Ureter (tissue), 1 donor: ENCODE results near the gene ACR. TPM values are rescaled to one million over a fixed set of nuclear protein-coding genes. Genes with fewer than 3 reads are reported as not detected.

Experiments
- DNase-seq: peaks from one replicate; pipeline ENCODE4 v3.0.0-alpha.2; 2020; ENCODE audit warnings: low spot score
- total RNA-seq: library from RNA; stranded (reverse); gene quantifications from one replicate; pipeline ENCODE4 v1.2.4, GENCODE V29; 2023
- donor health status: DM: yes; HTN: yes; CAD: no.

The ACR gene
- total RNA-seq, 1 donor from 2014 or later = 1.7 TPM

DNA sequence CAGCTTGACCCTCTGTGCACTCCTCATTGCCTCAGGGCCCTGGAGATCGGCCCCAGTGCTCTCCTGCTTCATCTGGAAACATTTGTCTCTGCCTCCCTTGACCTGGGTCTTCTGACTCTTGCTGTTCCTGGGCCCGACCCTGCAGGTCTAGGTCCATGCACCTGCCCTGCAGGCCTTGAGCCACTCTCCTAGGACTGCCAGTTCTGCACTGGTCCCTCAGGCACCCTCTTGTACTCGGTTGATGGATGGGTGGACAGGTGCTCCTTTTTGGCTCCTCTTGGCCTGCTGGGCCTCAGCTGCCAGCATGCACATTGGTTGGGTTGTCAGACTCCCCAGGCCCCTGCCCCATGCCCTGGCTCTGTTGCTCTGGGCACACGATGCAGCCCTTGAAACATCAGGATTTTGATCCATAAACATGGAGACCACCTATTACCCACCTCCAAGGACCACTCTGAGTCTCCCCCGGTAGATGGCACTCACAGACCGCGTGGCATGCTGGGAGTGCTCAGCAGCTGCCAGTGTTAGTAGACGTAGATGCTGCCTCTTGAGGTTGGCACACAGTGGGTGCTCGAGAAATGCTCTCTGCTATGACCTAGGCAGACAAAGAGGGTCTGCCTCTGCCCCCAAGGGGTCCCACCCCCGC, 20.2 kb upstream of the ACR start:
- no peak for DNase-seq

DNA sequence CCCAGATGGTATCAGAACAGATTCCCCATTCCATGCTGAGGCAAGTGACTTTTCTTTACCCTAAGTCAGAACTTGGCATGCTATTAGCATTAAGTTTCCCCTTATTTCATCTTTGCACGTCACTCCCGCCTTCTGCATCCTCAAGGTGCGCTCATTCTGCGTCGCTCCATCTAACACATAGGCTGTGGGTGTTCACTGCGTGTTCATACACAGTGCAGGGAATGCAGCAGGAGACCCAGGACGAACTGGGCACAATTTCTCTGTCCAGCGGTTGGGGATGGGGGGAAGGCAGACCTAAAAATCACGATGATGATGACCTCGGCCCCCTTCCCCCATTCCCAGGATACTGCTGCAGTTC, 19.7 kb upstream of the ACR start:
- no peak for DNase-seq

- no peak for DNase-seq
These were observed 18.1 kb upstream of the ACR start for GRCh38 chr22:50719814-50720300.

GRCh38 chr22:50720301-50721256, 17.4 kb upstream of the ACR start:
- no peak for DNase-seq

- DNase-seq = no peak
These were observed 16.7 kb upstream of the ACR start for GRCh38 chr22:50721257-50721844.

GRCh38 chr22:50722048-50722701, 15.8 kb upstream of the ACR start:
- DNase-seq = no peak

DNA sequence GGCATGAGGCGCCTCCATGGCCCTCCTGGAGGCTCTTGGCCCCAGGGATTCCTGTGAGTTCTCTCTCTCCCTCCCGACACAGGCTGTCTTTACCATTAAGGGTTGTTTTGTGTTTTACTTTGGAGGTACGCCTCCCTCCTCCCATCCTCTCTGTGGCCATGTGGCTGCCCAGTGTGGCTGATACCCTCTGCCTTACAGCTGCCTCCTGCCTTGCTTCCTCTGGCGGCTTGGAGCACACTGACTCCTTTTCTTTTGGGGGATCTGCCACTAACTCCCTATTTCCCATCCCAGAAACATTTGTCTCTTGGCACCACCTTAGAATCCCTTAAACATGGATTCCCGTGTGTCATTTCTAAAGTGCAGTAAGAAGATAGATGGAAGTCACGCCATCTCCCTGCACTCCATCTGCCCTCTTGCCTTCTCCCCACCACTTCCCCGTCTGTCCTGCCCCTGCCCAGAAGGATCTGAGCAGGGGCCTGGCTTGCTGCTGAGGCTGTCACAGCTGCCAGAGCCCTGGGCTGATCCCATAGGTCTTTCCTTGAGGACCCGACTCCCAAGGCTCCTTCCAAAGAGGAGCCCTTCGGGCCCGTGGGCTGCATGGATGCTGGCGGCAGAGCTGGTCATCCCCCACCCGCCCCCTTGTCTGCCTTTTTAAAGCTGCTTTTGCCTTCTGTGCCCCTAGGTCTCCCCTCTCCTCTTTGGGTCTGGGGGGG, 15.1 kb upstream of the ACR start:
- DNase-seq = no peak

GRCh38 chr22:50723991-50724390, 14.0 kb upstream of the ACR start:
- DNase-seq = no peak

- no peak for DNase-seq
These were observed 13.4 kb upstream of the ACR start for GRCh38 chr22:50724616-50725015.

DNA sequence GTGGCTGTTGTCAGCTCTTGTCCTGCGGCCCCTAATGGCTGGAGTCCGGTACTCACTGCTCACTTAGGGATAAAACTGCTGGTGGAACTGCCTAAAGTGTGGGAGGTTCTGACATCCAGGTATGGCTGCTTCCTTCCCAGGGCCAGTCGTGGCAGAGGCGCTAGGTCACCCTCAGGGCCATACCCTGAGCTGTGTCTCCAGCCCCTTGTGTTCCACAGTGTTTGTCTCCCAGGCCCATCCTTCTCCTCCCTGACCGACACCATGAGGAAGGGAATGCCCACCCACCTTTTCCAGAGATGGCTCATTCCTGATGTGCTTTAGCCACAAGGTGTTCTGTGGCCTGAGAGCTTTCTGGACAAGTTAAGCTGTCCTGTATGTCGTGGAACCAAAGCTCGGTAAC, 12.4 kb upstream of the ACR start:
- DNase-seq = no peak

GRCh38 chr22:50726643-50727340, 11.2 kb upstream of the ACR start:
- no peak for DNase-seq

DNA sequence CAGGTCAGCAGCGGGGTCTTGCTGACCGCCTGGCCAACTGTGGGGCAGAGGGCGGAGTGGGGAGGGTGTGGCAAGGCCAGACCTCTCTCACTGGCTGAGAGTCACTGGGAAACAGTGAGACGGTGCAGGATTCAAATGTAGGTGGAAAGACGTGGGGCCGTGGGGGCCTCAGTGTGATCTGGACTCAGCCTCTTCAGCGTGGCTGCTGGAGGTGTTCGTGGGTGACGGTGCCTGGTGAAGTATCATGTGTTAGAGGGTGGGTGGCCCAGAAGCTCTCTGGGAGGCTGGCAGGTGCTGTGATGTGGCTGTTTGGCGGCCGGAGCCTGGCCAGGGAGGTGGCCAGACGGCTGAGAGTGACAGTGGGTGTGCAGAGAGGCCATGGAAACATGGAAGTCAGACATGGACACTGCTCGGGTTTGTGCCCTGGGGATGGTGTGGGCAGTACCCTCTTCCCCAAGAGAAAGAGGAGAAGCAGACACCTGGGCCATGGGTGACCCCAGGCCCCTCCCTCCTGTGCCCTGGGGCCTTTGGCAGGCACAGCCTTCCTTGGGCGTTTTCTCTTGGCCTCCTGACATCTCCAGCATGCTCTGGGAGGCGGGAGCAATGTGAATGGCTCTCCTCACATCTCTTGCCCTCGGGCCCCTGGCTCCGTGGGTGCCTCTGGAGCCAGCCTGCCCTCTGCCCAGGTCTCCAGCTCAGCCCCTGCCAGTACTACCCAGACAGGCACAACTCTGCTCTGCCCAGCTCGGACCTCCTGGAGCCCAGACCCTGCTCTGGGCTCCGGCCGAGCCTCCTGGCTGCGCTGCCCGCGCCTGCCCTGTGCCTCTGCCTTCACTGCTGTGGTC, 10.1 kb upstream of the ACR start:
- no peak for DNase-seq

- DNase-seq = no peak
These were observed 9.5 kb upstream of the ACR start for GRCh38 chr22:50728523-50728931.

DNA sequence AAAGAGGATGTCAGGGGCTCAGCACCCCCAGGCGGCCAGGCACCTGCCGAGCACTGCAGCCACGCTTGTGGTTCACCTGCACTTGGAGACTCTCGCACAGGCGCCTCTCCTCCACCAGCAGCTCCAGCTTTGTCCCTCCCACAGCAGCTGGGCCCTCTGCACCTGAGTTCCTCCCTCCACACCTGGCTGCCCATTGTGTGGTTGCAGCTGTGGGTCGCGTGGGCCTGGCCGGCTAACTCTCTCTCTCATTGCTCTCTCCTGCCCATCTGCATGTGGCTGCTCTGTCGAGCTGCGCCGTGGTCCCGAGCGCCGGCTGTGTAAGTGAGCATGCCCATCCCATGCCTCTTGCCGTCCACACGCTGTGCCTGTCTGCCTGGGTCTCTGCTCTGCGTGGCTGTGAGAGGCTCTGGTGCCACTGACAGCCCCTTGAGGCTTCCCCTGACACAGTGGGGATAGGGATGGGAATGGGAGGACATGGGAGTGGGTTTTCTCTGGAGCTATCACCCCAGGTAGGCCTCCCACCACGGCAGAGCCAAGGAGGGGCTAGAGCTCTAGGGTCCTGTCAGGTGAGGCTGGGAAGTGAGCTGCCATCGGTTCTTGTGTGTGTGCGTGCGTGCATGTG, 8.5 kb upstream of the ACR start:
- DNase-seq = peak; percentile 42

- DNase-seq = peak; percentile 38
These were observed 7.8 kb upstream of the ACR start for GRCh38 chr22:50730013-50730891.

- DNase-seq = peak; percentile 49
These were observed 6.9 kb upstream of the ACR start for GRCh38 chr22:50730941-50731661.

DNA sequence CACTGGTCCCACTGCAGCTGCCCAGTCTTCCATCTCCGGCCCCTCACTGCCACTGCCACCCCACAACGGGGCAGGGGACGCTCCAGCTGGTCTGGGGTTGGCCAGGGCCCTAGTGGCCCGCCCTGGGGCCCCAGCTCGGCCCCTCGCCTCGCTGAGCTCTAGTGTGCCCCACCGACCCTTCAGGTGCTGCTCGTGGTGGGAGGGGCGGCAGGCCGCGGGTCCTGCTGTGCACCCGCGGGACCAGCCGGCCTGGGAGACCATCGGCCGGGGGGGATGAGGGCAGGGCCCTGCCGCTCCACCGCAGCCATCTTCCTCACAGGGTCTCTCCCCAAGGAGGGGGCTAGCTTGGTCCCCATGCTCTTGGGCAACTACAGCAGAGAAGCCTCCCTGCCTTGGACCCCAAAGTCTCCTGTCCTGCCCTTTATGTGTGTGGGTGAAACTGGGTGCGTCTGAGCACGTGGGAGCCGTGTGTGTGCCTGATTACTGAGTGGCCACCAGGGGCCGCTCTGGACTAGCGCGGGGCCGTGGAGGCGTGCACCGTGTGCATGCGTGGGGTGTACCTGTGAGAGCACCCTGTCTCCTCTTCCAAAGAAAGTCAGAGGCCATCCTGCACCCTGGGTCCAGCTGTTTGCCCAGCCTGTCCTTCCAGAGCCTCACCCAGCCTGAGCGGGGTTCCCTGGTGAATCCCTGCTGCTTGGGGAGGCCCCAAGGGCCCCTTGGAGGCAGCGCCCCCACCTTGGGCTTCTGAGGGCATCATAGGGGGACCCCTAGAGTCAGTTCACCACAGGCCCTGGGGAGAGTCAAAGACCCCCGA, 6.0 kb upstream of the ACR start:
- DNase-seq = peak; percentile 60
